ENCODE measurements around the gene UNC13A. TPM values are rescaled to one million over a fixed set of nuclear protein-coding genes. Genes with fewer than 3 reads are reported as not detected.

UNC13A gene
- total and polyA plus RNA-seq, 12 donors = 0.57 to 9.7 (median 1.8) TPM

- intact Hi-C loops (cut with DNase I) = no loop called here
- WGBS, 4 donors = 72 to 84% (median 82%) methylated on average over 8 to 12 of the region's 12 CpGs
- DNase-seq = no peak
- Histone ChIP-seq H3K27me3 (no peaks in the 10 kb centered on the region), H3K9me3 (replicated peaks in 1 of 3) (no peaks in the 10 kb centered on the region), H3K4me3 (no peak overlapping the region), H3K4me1 (replicated peaks in 1 of 2) (peaks cover 0 to 3% of the 10 kb centered on the region in 2 donors), H3K27ac (no peak overlapping the region), H3K36me3 (replicated peaks in 1 of 2) (no peaks in the 10 kb centered on the region)
- no peak for TF ChIP-seq CTCF (IDR thresholded peaks at IDR 0.05)
- no peak for TF ChIP-seq POLR2A (IDR thresholded peaks at IDR 0.05)
These were observed 73.7 kb downstream of the UNC13A start for GRCh38 chr19:17614476-17614875.

DNA sequence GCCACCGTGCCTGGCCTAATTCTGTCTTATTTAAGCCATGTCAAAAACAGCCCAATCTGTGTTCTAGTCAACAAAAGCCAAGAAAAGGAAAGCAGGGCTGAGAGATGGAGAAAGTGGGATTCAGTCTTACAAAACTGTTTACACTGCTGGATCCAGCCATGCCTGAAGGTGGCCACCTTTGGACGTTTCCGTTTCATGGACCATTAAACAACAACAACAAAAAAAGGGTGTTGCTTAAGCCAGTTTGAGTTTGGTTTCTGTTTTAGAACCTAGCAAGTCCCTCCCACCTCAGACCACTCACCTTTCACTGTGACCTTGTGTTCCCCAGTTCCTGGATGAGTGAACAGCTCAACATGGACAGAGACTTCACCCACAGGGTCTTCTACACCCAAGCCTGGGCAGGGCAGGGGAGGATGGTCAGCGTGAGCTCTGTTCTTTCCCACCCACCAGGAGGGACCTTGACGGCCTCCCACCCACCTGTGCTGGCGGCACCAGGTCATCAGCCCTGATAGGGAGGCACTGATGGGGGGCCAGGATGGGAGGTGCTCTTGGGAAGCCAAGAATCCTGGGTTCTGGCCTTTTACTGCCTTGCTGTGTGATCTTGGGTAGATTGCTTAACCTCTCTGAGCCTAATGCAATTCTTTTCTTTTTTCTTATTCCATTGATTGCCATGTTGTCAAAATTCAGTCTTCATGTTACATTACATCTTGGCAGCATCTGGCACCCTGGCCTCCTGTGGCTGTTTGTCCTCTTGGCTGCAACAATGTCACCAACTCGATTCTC, 76.5 kb downstream of the UNC13A start:
- H3K27me3 ChIP-seq = no peaks in the 10 kb centered on the region
- no peak for DNase-seq
- TF ChIP-seq CTCF (IDR thresholded peaks at IDR 0.05) (no peak), POLR2A (IDR thresholded peaks at IDR 0.05) (no peak)

GRCh38 chr19:17610384-17610783, 77.8 kb downstream of the UNC13A start:
- H3K27ac ChIP-seq = no peak overlapping the region
- intact Hi-C loops (cut with DNase I) = no loop called here
- H3K27me3 ChIP-seq = no peaks in the 10 kb centered on the region

More for the DNA sequence above, 76.5 kb downstream of the UNC13A start:
- intact Hi-C loops (cut with DNase I) = no loop called here
- no peak overlapping the region for H3K4me3 ChIP-seq
- no peaks in the 10 kb centered on the region for H3K9me3 ChIP-seq (replicated peaks in 1 of 3)
- H3K27ac ChIP-seq = no peak overlapping the region
- 71 to 83% (median 74%) methylated on average over 7 of the region's 7 CpGs for WGBS, 4 donors
- H3K36me3 ChIP-seq (replicated peaks in 1 of 2) = no peaks in the 10 kb centered on the region
- H3K4me1 ChIP-seq (replicated peaks in 1 of 2) = peaks cover 0 to 2% of the 10 kb centered on the region in 2 donors

DNA sequence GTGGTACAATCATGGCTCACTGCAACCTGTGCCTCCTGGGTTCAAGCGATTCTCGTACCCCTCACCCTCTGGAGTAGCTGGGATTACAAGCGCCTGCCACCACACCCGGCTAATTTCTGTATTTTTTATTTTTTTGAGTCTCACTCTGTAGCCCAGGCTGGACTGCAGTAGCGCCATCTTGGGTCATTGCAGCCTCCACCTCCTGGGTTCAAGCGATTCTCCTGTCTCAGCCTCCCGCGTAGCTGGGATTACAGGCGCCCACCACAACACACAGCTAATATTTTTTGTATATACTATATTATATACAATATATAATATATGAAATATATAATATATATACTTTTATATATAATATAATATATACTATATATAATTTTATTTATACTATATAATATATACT, 80.2 kb downstream of the UNC13A start:
- no peaks in the 10 kb centered on the region for H3K36me3 ChIP-seq (replicated peaks in 1 of 2)
- H3K27me3 ChIP-seq = no peaks in the 10 kb centered on the region
- H3K4me3 ChIP-seq = no peak overlapping the region
- H3K9me3 ChIP-seq (replicated peaks in 1 of 3) = no peaks in the 10 kb centered on the region
- WGBS, 4 donors = 93 to 98% (median 95%) methylated on average over 9 of the region's 9 CpGs
- H3K27ac ChIP-seq = no peak overlapping the region
- intact Hi-C loops (cut with DNase I) = no loop called here
- no peak for DNase-seq
- peaks cover 5 to 8% of the 10 kb centered on the region in 2 donors for H3K4me1 ChIP-seq (replicated peaks in 1 of 2)
- TF ChIP-seq CTCF (IDR thresholded peaks at IDR 0.05) = no peak
- TF ChIP-seq POLR2A (IDR thresholded peaks at IDR 0.05) = no peak

More at GRCh38 chr19:17610384-17610783, 77.8 kb downstream of the UNC13A start:
- no peak overlapping the region for H3K4me3 ChIP-seq
- no peak for TF ChIP-seq POLR2A (IDR thresholded peaks at IDR 0.05)
- no peak for TF ChIP-seq CTCF (IDR thresholded peaks at IDR 0.05)
- H3K4me1 ChIP-seq (replicated peaks in 1 of 2) = peaks cover 5 to 8% of the 10 kb centered on the region in 2 donors
- H3K36me3 ChIP-seq (replicated peaks in 1 of 2) = no peaks in the 10 kb centered on the region
- H3K9me3 ChIP-seq (replicated peaks in 1 of 3) = no peaks in the 10 kb centered on the region
- no peak for DNase-seq
- WGBS, 4 donors = 58 to 74% (median 62%) methylated on average over 7 of the region's 7 CpGs

All from adrenal gland (tissue), 12 donors.